Small intestine (tissue), 7 donors: ENCODE results near the gene PTRH1. TPM values are rescaled to one million over a fixed set of nuclear protein-coding genes. Genes with fewer than 3 reads are reported as not detected.
A peak's percentile ranks its signal among the peaks of the same experiment; 100 is the strongest.

ENCODE experiments used
- DNase-seq, 2 donors: peaks; one replicate each; pipeline versions ENCODE4 v3.0.0 to v3.0.0-alpha.2; 2013
- FAIRE-seq: peaks from 2 replicates; lab custom pipeline; 2012; peaks lifted over from hg19 to GRCh38; lab: Jason Lieb, UNC
- H3K27ac ChIP-seq, 3 donors: one replicate each; pipeline ENCODE4 v1.5.1; 2013; ENCODE audit warnings: low read length in 2 of 3, mild to moderate bottlenecking in 2 of 3, control low read depth in 1 of 3, inconsistent platforms in 1 of 3, low read depth in 1 of 3, moderate library complexity in 1 of 3
- H3K27me3 ChIP-seq, 3 donors: one replicate each; pipeline ENCODE4 v1.6.1; 2013; ENCODE audit warnings: low read length in 3 of 3, inconsistent platforms in 1 of 3; ENCODE audit not compliant: control insufficient read depth in 3 of 3, insufficient read depth in 3 of 3
- H3K36me3 ChIP-seq, 3 donors: one replicate each; pipeline ENCODE4 v1.6.1; 2013; ENCODE audit warnings: low read length in 3 of 3, inconsistent platforms in 1 of 3, low read depth in 1 of 3, mild to moderate bottlenecking in 1 of 3, moderate library complexity in 1 of 3; ENCODE audit not compliant: control insufficient read depth in 3 of 3, insufficient read depth in 2 of 3
- H3K4me1 ChIP-seq, 3 donors: one replicate each; pipeline ENCODE4 v1.6.1; 2013; ENCODE audit warnings: low read length in 2 of 3, inconsistent platforms in 1 of 3, low read depth in 1 of 3, mild to moderate bottlenecking in 1 of 3, moderate library complexity in 1 of 3; ENCODE audit not compliant: control insufficient read depth in 3 of 3, insufficient read depth in 2 of 3
- H3K4me3 ChIP-seq, 3 donors: one replicate each; pipeline ENCODE4 v1.5.1; 2013; ENCODE audit warnings: low read length in 3 of 3, control low read depth in 1 of 3, inconsistent platforms in 1 of 3, low read depth in 1 of 3, mild to moderate bottlenecking in 1 of 3, moderate library complexity in 1 of 3
- H3K9me3 ChIP-seq, 2 donors: one replicate each; pipeline ENCODE4 v1.6.1; 2013; ENCODE audit warnings: low read depth in 1 of 2, low read length in 1 of 2; ENCODE audit not compliant: control insufficient read depth in 2 of 2, insufficient read depth in 1 of 2
- WGBS, 3 donors: extraction: QIAGEN DNeasy Blood & Tissue Kit; methylation state at CpG; one replicate each; pipeline ENCODE4 v1.1.7; 2013; 5-methylcytosine and 5-hydroxymethylcytosine counted together
- polyA plus RNA-seq, 4 donors: library from polyadenylated mRNA; stranded (reverse) in 3 of 4; unstranded in 1 of 4; fragments of 200-250 nt in 3 of 4; fragments of 120-200 nt in 1 of 4; gene quantifications; one replicate each; pipeline versions ENCODE4 v1.2.1 to v1.2.3, GENCODE V29; 2013
- donor health status: healthy with polysubstance abuse.
- donor health status: control.
- donor health status: control.
- donor health status: Bipolar disorder and iron deficiency.
- donor health status: healthy.

Gene PTRH1
- polyA plus RNA-seq, 4 donors, result 3.4 to 16.8 (median 10.9) TPM

GRCh38 chr9:127756233-127756632 is 40.8 kb upstream of the PTRH1 start:
- Histone ChIP-seq H3K27ac (no peak overlapping the region), H3K36me3 (no peaks in the 10 kb centered on the region), H3K4me3 (no peak overlapping the region), H3K9me3 (no peaks in the 10 kb centered on the region), H3K4me1 (no peaks in the 10 kb centered on the region), H3K27me3 (peaks cover 0 to 46% (median 8%) of the 10 kb centered on the region in 3 donors)
- WGBS, 3 donors, result 73 to 87% (median 75%) methylated on average over 3 of the region's 3 CpGs
- no peak for DNase-seq
- FAIRE-seq, result no peak

GRCh38 chr9:127755061-127756060 is 39.9 kb upstream of the PTRH1 start:
- FAIRE-seq, result no peak
- 23 to 53% (median 35%) methylated on average over 28 to 61 of the region's 61 CpGs for WGBS, 3 donors
- H3K27me3 ChIP-seq, result peaks cover 0 to 43% (median 8%) of the 10 kb centered on the region in 3 donors

GRCh38 chr9:127754099-127755060 is 38.9 kb upstream of the PTRH1 start:
- Histone ChIP-seq H3K4me3 (peak overlapping the region in 1 of 3 donors; percentile 28), H3K36me3 (peaks cover 0 to 4% (median 0%) of the 10 kb centered on the region in 3 donors), H3K9me3 (no peaks in the 10 kb centered on the region), H3K27ac (peak overlapping the region in 1 of 3 donors; percentile 1), H3K27me3 (peaks cover 0 to 47% (median 8%) of the 10 kb centered on the region in 3 donors), H3K4me1 (no peaks in the 10 kb centered on the region)
- no peak for FAIRE-seq
- no peak for DNase-seq
- WGBS, 3 donors, result 11 to 38% (median 35%) methylated on average over 68 to 86 of the region's 86 CpGs

More at GRCh38 chr9:127755061-127756060, 39.9 kb upstream of the PTRH1 start:
- Histone ChIP-seq H3K36me3 (no peaks in the 10 kb centered on the region), H3K4me3 (no peak overlapping the region), H3K9me3 (no peaks in the 10 kb centered on the region), H3K4me1 (no peaks in the 10 kb centered on the region), H3K27ac (no peak overlapping the region)
- DNase-seq, result no peak

GRCh38 chr9:127753622-127754021 is 38.2 kb upstream of the PTRH1 start:
- Histone ChIP-seq H3K9me3 (no peaks in the 10 kb centered on the region), H3K4me3 (no peak overlapping the region), H3K4me1 (no peaks in the 10 kb centered on the region), H3K36me3 (peaks cover 0 to 7% (median 0%) of the 10 kb centered on the region in 3 donors), H3K27ac (no peak overlapping the region), H3K27me3 (peaks cover 0 to 47% (median 8%) of the 10 kb centered on the region in 3 donors)
- DNase-seq (no peak), FAIRE-seq (no peak)
- 48 to 69% (median 51%) methylated on average over 8 of the region's 8 CpGs for WGBS, 3 donors

- H3K36me3 ChIP-seq, result peaks cover 0 to 7% (median 0%) of the 10 kb centered on the region in 3 donors
- peaks cover 0 to 50% (median 8%) of the 10 kb centered on the region in 3 donors for H3K27me3 ChIP-seq
Observed at GRCh38 chr9:127753148-127753547, 37.7 kb upstream of the PTRH1 start.

GRCh38 chr9:127751269-127752054 is 36.0 kb upstream of the PTRH1 start:
- peak in 1 of 2 donors; percentile 55 for DNase-seq
- Histone ChIP-seq H3K27ac (no peak overlapping the region), H3K4me3 (no peak overlapping the region), H3K9me3 (no peaks in the 10 kb centered on the region), H3K27me3 (peaks cover 0 to 50% (median 8%) of the 10 kb centered on the region in 3 donors), H3K4me1 (no peaks in the 10 kb centered on the region), H3K36me3 (peaks cover 0 to 7% (median 0%) of the 10 kb centered on the region in 3 donors)
- no peak for FAIRE-seq
- WGBS, 3 donors, result 14 to 39% (median 33%) methylated on average over 10 of the region's 10 CpGs

More at GRCh38 chr9:127753148-127753547, 37.7 kb upstream of the PTRH1 start:
- Histone ChIP-seq H3K27ac (no peak overlapping the region), H3K9me3 (no peaks in the 10 kb centered on the region), H3K4me3 (no peak overlapping the region), H3K4me1 (no peaks in the 10 kb centered on the region)
- DNase-seq (no peak), FAIRE-seq (no peak)
- 54 to 68% (median 63%) methylated on average over 8 of the region's 8 CpGs for WGBS, 3 donors

GRCh38 chr9:127749090-127749787 is 33.8 kb upstream of the PTRH1 start:
- peaks cover 0 to 46% (median 4%) of the 10 kb centered on the region in 3 donors for H3K27me3 ChIP-seq
- no peaks in the 10 kb centered on the region for H3K9me3 ChIP-seq
- no peak for FAIRE-seq
- no peak for DNase-seq
- H3K27ac ChIP-seq, result no peak overlapping the region
- no peak overlapping the region for H3K4me3 ChIP-seq
- peaks cover 0 to 12% (median 0%) of the 10 kb centered on the region in 3 donors for H3K36me3 ChIP-seq
- WGBS, 3 donors, result 89 to 94% (median 92%) methylated on average over 26 of the region's 26 CpGs
- H3K4me1 ChIP-seq, result no peaks in the 10 kb centered on the region
